SK-N-SH (cell line): ENCODE results near the gene RMI1. TPM values are rescaled to one million over a fixed set of nuclear protein-coding genes. Genes with fewer than 3 reads are reported as not detected.

Source experiments
- CTCF ChIA-PET: fragments of 300-600, 350-600 bp; formaldehyde crosslinking; extraction: SDS; loops from one replicate; lab custom pipeline; 2021; lab: Yijun Ruan, JAX
- POLR2A ChIA-PET: fragments of 350-600 bp; sonication (Branson Sonifier 250); formaldehyde crosslinking; extraction: SDS; loops from one replicate; lab custom pipeline; 2020; ENCODE audit warnings: antibody characterized with exemption, inconsistent platforms; lab: Yijun Ruan, JAX
- DNase-seq: peaks from one replicate; pipeline ENCODE4 v3.0.0; 2012
- H2AFZ ChIP-seq: fragments of 200-600 bp; sonication (generic); 2 replicates; pipeline ENCODE4 v1.8.1; 2016; ENCODE audit warnings: antibody characterized with exemption, mild to moderate bottlenecking, low read depth
- H3F3A ChIP-seq: fragments of 200-600 bp; sonication (generic); replicated peaks from 2 replicates; pipeline ENCODE3; 2016; ENCODE audit warnings: antibody characterized with exemption, mild to moderate bottlenecking; ENCODE audit not compliant: insufficient read depth
- H3K27ac ChIP-seq, 2 experiments: fragments of 200-500 bp in 1 of 2; fragments of 200-600 bp in 1 of 2; sonication (Bioruptor generic) in 1 of 2; sonication (generic), shearing (Covaris generic) in 1 of 2; 2 replicates each; pipeline versions ENCODE4 v1.5.1 to v1.6.1; 2014 to 2016; ENCODE audit warnings: low read depth in 2 of 2, inconsistent platforms in 1 of 2, low read length in 1 of 2, mild to moderate bottlenecking in 1 of 2, mixed read lengths in 1 of 2
- H3K27me3 ChIP-seq: fragments of 200-600 bp; sonication (generic), shearing (Covaris generic); 2 replicates; pipeline ENCODE4 v1.6.1; 2016; ENCODE audit warnings: mixed run types; ENCODE audit not compliant: insufficient read depth
- H3K36me3 ChIP-seq, 2 experiments: fragments of 200-500 bp in 1 of 2; fragments of 200-600 bp in 1 of 2; sonication (Bioruptor generic) in 1 of 2; sonication (generic) in 1 of 2; replicated peaks in 1 of 2; 2 replicates each; pipeline versions ENCODE3 to v1.5.1; 2014 to 2016; ENCODE audit warnings: low read length in 1 of 2, mild to moderate bottlenecking in 1 of 2; ENCODE audit not compliant: insufficient read depth in 2 of 2, control insufficient read depth in 1 of 2
- H3K4me1 ChIP-seq, 2 experiments: fragments of 200-500 bp in 1 of 2; fragments of 200-600 bp in 1 of 2; sonication (Bioruptor generic) in 1 of 2; sonication (generic), shearing (Covaris generic) in 1 of 2; 2 replicates each; pipeline versions ENCODE4 v1.5.1 to v1.6.1; 2014 to 2016; ENCODE audit warnings: low read depth in 1 of 2, low read length in 1 of 2, mixed run types in 1 of 2; ENCODE audit not compliant: insufficient read depth in 2 of 2, control insufficient read depth in 1 of 2
- H3K4me2 ChIP-seq: fragments of 200-600 bp; sonication (generic), shearing (Covaris generic); 2 replicates; pipeline ENCODE4 v1.6.1; 2017; ENCODE audit warnings: mixed run types
- H3K4me3 ChIP-seq, 2 experiments: fragments of 200-500 bp in 1 of 2; fragments of 200-600 bp in 1 of 2; sonication (Bioruptor generic) in 1 of 2; sonication (generic), shearing (Covaris generic) in 1 of 2; 2 replicates each; pipeline versions ENCODE4 v1.5.1 to v1.8.1; 2014 to 2016; ENCODE audit warnings: low read depth in 2 of 2, inconsistent platforms in 1 of 2, low read length in 1 of 2, mild to moderate bottlenecking in 1 of 2, mixed read lengths in 1 of 2, moderate library complexity in 1 of 2
- H3K79me2 ChIP-seq: fragments of 200-600 bp; sonication (generic); 2 replicates; pipeline ENCODE4 v1.8.1; 2017; ENCODE audit warnings: mild to moderate bottlenecking; ENCODE audit not compliant: insufficient read depth
- H3K9ac ChIP-seq: fragments of 200-600 bp; sonication (generic); 2 replicates; pipeline ENCODE4 v1.6.1; 2017; ENCODE audit warnings: mixed run types
- H3K9me2 ChIP-seq: fragments of 200-600 bp; sonication (generic); 2 replicates; pipeline ENCODE4 v1.6.1; 2017; ENCODE audit warnings: mixed run types
- H3K9me3 ChIP-seq: fragments of 200-600 bp; sonication (generic); 2 replicates; pipeline ENCODE4 v1.6.1; 2017; ENCODE audit warnings: mixed run types, mild to moderate bottlenecking, moderate library complexity
- H4K20me1 ChIP-seq: fragments of 200-600 bp; sonication (generic); 2 replicates; pipeline ENCODE4 v1.6.1; 2017; ENCODE audit warnings: mild to moderate bottlenecking, mixed run types; ENCODE audit not compliant: insufficient read depth
- CTCF ChIP-seq: fragments of 200-600 bp; sonication (generic); IDR thresholded peaks from 2 replicates; pipeline ENCODE4 v1.6.1; 2017; ENCODE audit warnings: antibody characterized with exemption, mild to moderate bottlenecking, moderate library complexity
- ELF1 ChIP-seq: IDR thresholded peaks from 2 replicates; pipeline ENCODE4 v1.4.0; 2012
- EZH2phosphoT487 ChIP-seq: fragments of 200-600 bp; sonication (generic); IDR thresholded peaks from 2 replicates; pipeline ENCODE4 v1.6.1; 2017; ENCODE audit warnings: low read depth, mixed run types, mild to moderate bottlenecking, antibody characterized with exemption, moderate library complexity, borderline replicate concordance
- GABPA ChIP-seq: IDR thresholded peaks from 2 replicates; pipeline ENCODE4 v1.4.0; 2012; ENCODE audit warnings: low read depth, mild to moderate bottlenecking
- IRF3 ChIP-seq: fragments of 150-350 bp; IDR thresholded peaks from 2 replicates; pipeline ENCODE4 v1.6.1; 2016; ENCODE audit warnings: mild to moderate bottlenecking, low read depth, low read length
- MEF2A ChIP-seq: IDR thresholded peaks from 2 replicates; pipeline ENCODE4 v1.4.0; 2012; ENCODE audit warnings: low read depth, borderline replicate concordance
- POLR2AphosphoS5 ChIP-seq: IDR thresholded peaks from 2 replicates; pipeline ENCODE4 v1.6.1; 2012; ENCODE audit warnings: low read depth, low read length
- RCOR1 ChIP-seq: fragments of 150-350 bp; IDR thresholded peaks from 2 replicates; pipeline ENCODE4 v1.6.1; 2017; ENCODE audit warnings: antibody characterized with exemption, low read length
- RFX5 ChIP-seq: IDR thresholded peaks from 2 replicates; pipeline ENCODE4 v1.6.1; 2012; ENCODE audit warnings: mild to moderate bottlenecking, improper control_type of control experiment, low read length
- SIN3A ChIP-seq: IDR thresholded peaks from 2 replicates; pipeline ENCODE4 v1.6.1; 2012; ENCODE audit warnings: low read depth, mild to moderate bottlenecking, low read length, moderate library complexity, borderline replicate concordance
- SMC3 ChIP-seq: IDR thresholded peaks from 2 replicates; pipeline ENCODE4 v1.6.1; 2012; ENCODE audit warnings: low read depth, low read length, improper control_type of control experiment
- TAF1 ChIP-seq: IDR thresholded peaks from 2 replicates; pipeline ENCODE4 v1.6.1; 2012; ENCODE audit warnings: low read depth, mild to moderate bottlenecking, low read length, moderate library complexity, borderline replicate concordance
- TCF12 ChIP-seq: IDR thresholded peaks from 2 replicates; pipeline ENCODE4 v1.4.0; 2012
- TEAD4 ChIP-seq: IDR thresholded peaks from 2 replicates; pipeline ENCODE4 v1.4.0; 2012; ENCODE audit warnings: mild to moderate bottlenecking, borderline replicate concordance; ENCODE audit not compliant: insufficient read depth
- USF1 ChIP-seq: IDR thresholded peaks from 2 replicates; pipeline ENCODE4 v1.4.0; 2012; ENCODE audit warnings: low read depth, borderline replicate concordance
- YY1 ChIP-seq: IDR thresholded peaks from 2 replicates; pipeline ENCODE4 v1.4.0; 2012; ENCODE audit warnings: low read depth, mild to moderate bottlenecking
- WGBS: methylation state at CpG from one replicate; pipeline ENCODE4 v1.1.6; 2017; ENCODE audit warnings: low lambda C conversion rate; 5-methylcytosine and 5-hydroxymethylcytosine counted together
- polyA plus RNA-seq, 3 experiments: library from polyadenylated mRNA; depleted of rRNA; stranded (reverse); fragments of >200 nt; gene quantifications; 2 replicates each; pipeline ENCODE4 v1.2.3, GENCODE V29; 2012
- TF ChIP-seq, protein P1 (sequence below): IDR thresholded peaks from 2 replicates; pipeline ENCODE4 v1.4.0; 2012; ENCODE audit warnings: low read depth

RMI1 gene
- polyA plus RNA-seq, 1 of the 3 experiments (the other 2 are of a cell fraction) = 1.0 TPM

- POLR2A ChIA-PET = no interaction called here
- H3K27me3 ChIP-seq = no peaks in the 10 kb centered on the region
- no peaks in the 10 kb centered on the region for H3K9me2 ChIP-seq
- H3K27ac ChIP-seq = peak overlapping the region; percentile 67 to 74; a peak in 3 of 4 replicates
- H3F3A ChIP-seq = peaks cover 27% of the 10 kb centered on the region
- no peaks in the 10 kb centered on the region for H3K9me3 ChIP-seq
- H3K79me2 ChIP-seq = peaks cover 13% of the 10 kb centered on the region
- peaks cover 0 to 14% of the 10 kb centered on the region in 2 experiments for H3K36me3 ChIP-seq
- CTCF ChIA-PET = interaction anchor here (1.3 kb wide), 2 partner anchors 20 to 304 kb away, joined by 3 to 7 read pairs; no protein-coding TSS in a partner anchor
- no peak for TF ChIP-seq SMC3
- TF ChIP-seq TCF12 = no peak
- TF ChIP-seq POLR2AphosphoS5 = no peak
- TF ChIP-seq ELF1 = no peak
- TF ChIP-seq YY1 = no peak
- TF ChIP-seq, protein P1, sequence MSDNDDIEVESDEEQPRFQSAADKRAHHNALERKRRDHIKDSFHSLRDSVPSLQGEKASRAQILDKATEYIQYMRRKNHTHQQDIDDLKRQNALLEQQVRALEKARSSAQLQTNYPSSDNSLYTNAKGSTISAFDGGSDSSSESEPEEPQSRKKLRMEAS = no peak
- TF ChIP-seq TAF1 = no peak
- TF ChIP-seq USF1 = no peak
- no peak for TF ChIP-seq IRF3
- TF ChIP-seq RFX5 = no peak
- no peak for TF ChIP-seq MEF2A
- no peak for TF ChIP-seq EZH2phosphoT487
- no peak for TF ChIP-seq RCOR1
- TF ChIP-seq TEAD4 = no peak
- no peak for TF ChIP-seq SIN3A
- no peak for TF ChIP-seq CTCF
- TF ChIP-seq GABPA = no peak
- no peaks in the 10 kb centered on the region for H4K20me1 ChIP-seq
- peaks cover 7 to 10% of the 10 kb centered on the region in 2 experiments; a peak in 2 of 4 replicates for H3K4me1 ChIP-seq
- H3K4me3 ChIP-seq = peak overlapping the region; percentile 59 to 73
- peak overlapping the region; percentile 99 for H2AFZ ChIP-seq
- 75% methylated on average over 4 of the region's 4 CpGs for WGBS
- DNase-seq = no peak
- H3K4me2 ChIP-seq = peak overlapping the region; percentile 93
- peak overlapping the region; percentile 89 for H3K9ac ChIP-seq
Observed at GRCh38 chr9:83957248-83957513, 23.4 kb upstream of the RMI1 start.
